HUES48 (cell line): Measurements from ENCODE around the gene RO60.

Experiments used
- H3K27ac ChIP-seq: one replicate; pipeline ENCODE4 v1.7.0; 2013; ENCODE audit warnings: low read depth, low read length, inconsistent platforms
- H3K27me3 ChIP-seq: 2 replicates; pipeline ENCODE4 v1.6.1; 2013; ENCODE audit warnings: mild to moderate bottlenecking, low read length; ENCODE audit not compliant: control insufficient read depth, insufficient read depth
- H3K36me3 ChIP-seq: 2 replicates; pipeline ENCODE4 v1.6.1; 2013; ENCODE audit warnings: low read length; ENCODE audit not compliant: control insufficient read depth, insufficient read depth
- H3K4me1 ChIP-seq: 2 replicates; pipeline ENCODE4 v1.6.1; 2013; ENCODE audit warnings: mild to moderate bottlenecking, low read length; ENCODE audit not compliant: control insufficient read depth, insufficient read depth
- H3K4me3 ChIP-seq: 2 replicates; pipeline ENCODE4 v1.5.1; 2013; ENCODE audit warnings: mild to moderate bottlenecking, low read depth, low read length
- H3K9ac ChIP-seq: 2 replicates; pipeline ENCODE4 v1.6.1; 2013; ENCODE audit warnings: mild to moderate bottlenecking, low read depth, low read length, moderate library complexity
- H3K9me3 ChIP-seq: 2 replicates; pipeline ENCODE4 v1.6.1; 2013; ENCODE audit warnings: low read length; ENCODE audit not compliant: control insufficient read depth, insufficient read depth

The RO60 gene

GRCh38 chr1:193059282-193060114 is at the start of gene RO60, which contains the start of gene UCHL5:
TSS of gene RO60 (plus strand) at chr1:193059612. CDS start at chr1:193069055, 9,443 bp downstream.
TSS of gene UCHL5 (minus strand) at chr1:193059360. CDS start at chr1:193059260, 100 bp downstream.
- Histone ChIP-seq H3K4me1 (peaks cover 9% of the 10 kb centered on the region; the same call in 1 of the 2 replicates), H3K27ac (peak within 1 kb of the TSS; percentile 97), H3K27me3 (no peaks in the 10 kb centered on the region), H3K9ac (peak within 1 kb of the TSS; percentile 95), H3K36me3 (no peaks in the 10 kb centered on the region), H3K4me3 (peak within 1 kb of the TSS; percentile 98), H3K9me3 (no peaks in the 10 kb centered on the region)

GRCh38 chr1:193011406-193011805 is 48.0 kb upstream of the RO60 start:
- no peaks in the 10 kb centered on the region for H3K27me3 ChIP-seq
- H3K9me3 ChIP-seq = no peaks in the 10 kb centered on the region
- H3K36me3 ChIP-seq = peaks cover 8% of the 10 kb centered on the region
- no peak overlapping the region for H3K27ac ChIP-seq
- no peaks in the 10 kb centered on the region for H3K4me1 ChIP-seq
- no peak overlapping the region for H3K9ac ChIP-seq
- H3K4me3 ChIP-seq = no peak overlapping the region

- peaks cover 13% of the 10 kb centered on the region for H3K36me3 ChIP-seq
- H3K27ac ChIP-seq = no peak overlapping the region
- H3K4me1 ChIP-seq = no peaks in the 10 kb centered on the region
- H3K9me3 ChIP-seq = no peaks in the 10 kb centered on the region
- H3K9ac ChIP-seq = no peak overlapping the region
- H3K27me3 ChIP-seq = no peaks in the 10 kb centered on the region
- no peak overlapping the region for H3K4me3 ChIP-seq
These were observed 46.4 kb upstream of the RO60 start for GRCh38 chr1:193013005-193013404.

GRCh38 chr1:193013707-193014106 is 45.7 kb upstream of the RO60 start:
- no peaks in the 10 kb centered on the region for H3K9me3 ChIP-seq
- H3K27me3 ChIP-seq = no peaks in the 10 kb centered on the region
- H3K4me3 ChIP-seq = no peak overlapping the region
- H3K36me3 ChIP-seq = peaks cover 13% of the 10 kb centered on the region
- no peak overlapping the region for H3K27ac ChIP-seq
- H3K9ac ChIP-seq = no peak overlapping the region
- no peaks in the 10 kb centered on the region for H3K4me1 ChIP-seq

- no peak overlapping the region for H3K27ac ChIP-seq
These were observed 45.0 kb upstream of the RO60 start for GRCh38 chr1:193014400-193014799.

GRCh38 chr1:193016788-193017187 is 42.6 kb upstream of the RO60 start:
- Histone ChIP-seq H3K4me1 (peaks cover 3% of the 10 kb centered on the region; the same call in 1 of the 2 replicates), H3K27ac (no peak overlapping the region), H3K36me3 (peaks cover 22% of the 10 kb centered on the region)

More at GRCh38 chr1:193014400-193014799, 45.0 kb upstream of the RO60 start:
- H3K4me3 ChIP-seq = no peak overlapping the region
- no peak overlapping the region for H3K9ac ChIP-seq
- H3K9me3 ChIP-seq = no peaks in the 10 kb centered on the region
- no peaks in the 10 kb centered on the region for H3K4me1 ChIP-seq
- peaks cover 16% of the 10 kb centered on the region for H3K36me3 ChIP-seq
- H3K27me3 ChIP-seq = no peaks in the 10 kb centered on the region

GRCh38 chr1:193019442-193020026 is 39.9 kb upstream of the RO60 start:
- Histone ChIP-seq H3K27ac (no peak overlapping the region), H3K4me3 (no peak overlapping the region), H3K9ac (no peak overlapping the region), H3K27me3 (no peaks in the 10 kb centered on the region), H3K4me1 (peaks cover 8% of the 10 kb centered on the region; the same call in 1 of the 2 replicates), H3K9me3 (no peaks in the 10 kb centered on the region), H3K36me3 (peaks cover 37% of the 10 kb centered on the region)

More at GRCh38 chr1:193016788-193017187, 42.6 kb upstream of the RO60 start:
- Histone ChIP-seq H3K9me3 (no peaks in the 10 kb centered on the region), H3K27me3 (no peaks in the 10 kb centered on the region), H3K9ac (no peak overlapping the region), H3K4me3 (no peak overlapping the region)

GRCh38 chr1:193025218-193025617 is 34.2 kb upstream of the RO60 start:
- no peak overlapping the region for H3K27ac ChIP-seq
- no peak overlapping the region for H3K4me3 ChIP-seq
- H3K4me1 ChIP-seq = peaks cover 8% of the 10 kb centered on the region; the same call in 1 of the 2 replicates
- H3K36me3 ChIP-seq = peaks cover 37% of the 10 kb centered on the region
- H3K9ac ChIP-seq = no peak overlapping the region
- no peaks in the 10 kb centered on the region for H3K27me3 ChIP-seq
- H3K9me3 ChIP-seq = no peaks in the 10 kb centered on the region

GRCh38 chr1:193030280-193030679 is 29.1 kb upstream of the RO60 start:
- H3K4me3 ChIP-seq = no peak overlapping the region
- H3K27me3 ChIP-seq = no peaks in the 10 kb centered on the region
- no peaks in the 10 kb centered on the region for H3K9me3 ChIP-seq
- H3K4me1 ChIP-seq = no peaks in the 10 kb centered on the region
- H3K27ac ChIP-seq = no peak overlapping the region
- no peak overlapping the region for H3K9ac ChIP-seq
- H3K36me3 ChIP-seq = peaks cover 22% of the 10 kb centered on the region

- Histone ChIP-seq H3K4me1 (no peaks in the 10 kb centered on the region), H3K9ac (no peak overlapping the region), H3K9me3 (no peaks in the 10 kb centered on the region), H3K4me3 (no peak overlapping the region), H3K27me3 (no peaks in the 10 kb centered on the region), H3K27ac (no peak overlapping the region), H3K36me3 (peaks cover 16% of the 10 kb centered on the region)
These were observed 28.0 kb upstream of the RO60 start for GRCh38 chr1:193031431-193031830.
